GM12878 (cell line): ENCODE measurements around the gene POU5F1. TPM values are rescaled to one million over a fixed set of nuclear protein-coding genes. Genes with fewer than 3 reads are reported as not detected.
A peak's percentile ranks its signal among the peaks of the same experiment; 100 is the strongest.

Experiments used
- CHD2 ChIP-seq: IDR thresholded peaks from 2 replicates; pipeline ENCODE4 v1.6.1; 2011; ENCODE audit warnings: low read depth, low read length, improper control_type of control experiment, borderline replicate concordance
- CREB1 ChIP-seq: IDR thresholded peaks from 2 replicates; pipeline ENCODE4 v1.6.1; 2012; ENCODE audit warnings: low read depth, mild to moderate bottlenecking, inconsistent platforms
- EGR1 ChIP-seq, 2 experiments: IDR thresholded peaks; 1 replicate in 1 of 2; 2 replicates in 1 of 2; pipeline ENCODE4 v1.6.1; 2011 to 2012; ENCODE audit warnings: low read depth in 2 of 2, low read length in 2 of 2, borderline replicate concordance in 1 of 2, mild to moderate bottlenecking in 1 of 2, moderate library complexity in 1 of 2
- FOS ChIP-seq: IDR thresholded peaks from 3 replicates; pipeline ENCODE4 v1.6.1; 2011; ENCODE audit warnings: borderline replicate concordance; ENCODE audit not compliant: insufficient read length; ENCODE audit errors: extremely low read depth
- FOXM1 ChIP-seq: IDR thresholded peaks from 2 replicates; pipeline ENCODE4 v1.6.1; 2012; ENCODE audit warnings: low read depth, mild to moderate bottlenecking, inconsistent platforms, low read length, moderate library complexity
- HSF1 ChIP-seq: fragments of 150-350 bp; IDR thresholded peaks from 2 replicates; pipeline ENCODE4 v1.6.1; 2014; ENCODE audit warnings: mild to moderate bottlenecking, low read depth, low read length
- MAX ChIP-seq: IDR thresholded peaks from 2 replicates; pipeline ENCODE4 v1.6.1; 2012; ENCODE audit warnings: low read depth, low read length, improper control_type of control experiment
- PKNOX1 ChIP-seq: fragments of 450-650 bp; IDR thresholded peaks from 2 replicates; pipeline ENCODE4 v1.6.1; 2016; ENCODE audit warnings: mild to moderate bottlenecking
- PML ChIP-seq: IDR thresholded peaks from 2 replicates; pipeline ENCODE4 v1.6.1; 2012; ENCODE audit warnings: low read length, inconsistent platforms
- POLR2A ChIP-seq: IDR thresholded peaks from 2 replicates; pipeline ENCODE4 v1.6.1; 2011; ENCODE audit warnings: low read depth, mild to moderate bottlenecking, low read length
- PRDM15 ChIP-seq: fragments of 450-650 bp; formaldehyde crosslinking; IDR thresholded peaks from 2 replicates; pipeline ENCODE4 v1.4.0; 2020; ENCODE audit warnings: mild to moderate bottlenecking, moderate library complexity
- RFX5 ChIP-seq: IDR thresholded peaks from 2 replicates; pipeline ENCODE4 v1.6.1; 2011; ENCODE audit warnings: low read depth, low read length, improper control_type of control experiment
- SREBF2 ChIP-seq: IDR thresholded peaks from 2 replicates; pipeline ENCODE4 v1.6.1; 2012; ENCODE audit warnings: mild to moderate bottlenecking, low read length
- ZNF24 ChIP-seq: fragments of 450-650 bp; IDR thresholded peaks from 2 replicates; pipeline ENCODE4 v1.6.1; 2017; ENCODE audit warnings: antibody characterized with exemption, mild to moderate bottlenecking
- polyA plus RNA-seq, 11 experiments: library from polyadenylated mRNA; depleted of rRNA in 4 of 11; unstranded in 6 of 11; stranded (reverse) in 5 of 11; fragments of >200 nt; fragmentation: Nextera tagmentation in 4 of 11; fragmentation: Illumina TruSeq in 1 of 11; extraction: Ambion mirVana in 4 of 11; extraction: Trizol in 1 of 11; gene quantifications; 1 replicate in 1 of 11; 2 replicates in 10 of 11; pipeline versions ENCODE4 v1.2.1 to v1.2.3, GENCODE V29; 2011 to 2016; ENCODE audit warnings: inconsistent platforms in 2 of 11, missing spikeins in 2 of 11, low read depth in 1 of 11
- total RNA-seq, 4 experiments: library from RNA; depleted of rRNA in 3 of 4; stranded (reverse); fragments of >200 nt in 3 of 4; fragmentation: Illumina TruSeq in 1 of 4; extraction: Trizol in 1 of 4; gene quantifications; 2 replicates each; pipeline versions ENCODE4 v1.2.1 to v1.2.3, GENCODE V29; 2013 to 2021
- TF ChIP-seq, protein P1 (sequence below): fragments of 450-650 bp; formaldehyde crosslinking; IDR thresholded peaks from 2 replicates; pipeline ENCODE4 v1.5.0; 2022; ENCODE audit warnings: mild to moderate bottlenecking, missing genetic modification characterization

The POU5F1 gene
- total and polyA plus RNA-seq, 10 of the 15 experiments (the other 5 are each of a cell fraction or from before 2014, with no cell fraction given): 1.4 to 5.5 (median 3.2) TPM

GRCh38 chr6:31158140-31158862 lies 12.2 kb downstream of the POU5F1 start, which contains the start of gene TCF19 (continued):
- TF ChIP-seq, protein P1, sequence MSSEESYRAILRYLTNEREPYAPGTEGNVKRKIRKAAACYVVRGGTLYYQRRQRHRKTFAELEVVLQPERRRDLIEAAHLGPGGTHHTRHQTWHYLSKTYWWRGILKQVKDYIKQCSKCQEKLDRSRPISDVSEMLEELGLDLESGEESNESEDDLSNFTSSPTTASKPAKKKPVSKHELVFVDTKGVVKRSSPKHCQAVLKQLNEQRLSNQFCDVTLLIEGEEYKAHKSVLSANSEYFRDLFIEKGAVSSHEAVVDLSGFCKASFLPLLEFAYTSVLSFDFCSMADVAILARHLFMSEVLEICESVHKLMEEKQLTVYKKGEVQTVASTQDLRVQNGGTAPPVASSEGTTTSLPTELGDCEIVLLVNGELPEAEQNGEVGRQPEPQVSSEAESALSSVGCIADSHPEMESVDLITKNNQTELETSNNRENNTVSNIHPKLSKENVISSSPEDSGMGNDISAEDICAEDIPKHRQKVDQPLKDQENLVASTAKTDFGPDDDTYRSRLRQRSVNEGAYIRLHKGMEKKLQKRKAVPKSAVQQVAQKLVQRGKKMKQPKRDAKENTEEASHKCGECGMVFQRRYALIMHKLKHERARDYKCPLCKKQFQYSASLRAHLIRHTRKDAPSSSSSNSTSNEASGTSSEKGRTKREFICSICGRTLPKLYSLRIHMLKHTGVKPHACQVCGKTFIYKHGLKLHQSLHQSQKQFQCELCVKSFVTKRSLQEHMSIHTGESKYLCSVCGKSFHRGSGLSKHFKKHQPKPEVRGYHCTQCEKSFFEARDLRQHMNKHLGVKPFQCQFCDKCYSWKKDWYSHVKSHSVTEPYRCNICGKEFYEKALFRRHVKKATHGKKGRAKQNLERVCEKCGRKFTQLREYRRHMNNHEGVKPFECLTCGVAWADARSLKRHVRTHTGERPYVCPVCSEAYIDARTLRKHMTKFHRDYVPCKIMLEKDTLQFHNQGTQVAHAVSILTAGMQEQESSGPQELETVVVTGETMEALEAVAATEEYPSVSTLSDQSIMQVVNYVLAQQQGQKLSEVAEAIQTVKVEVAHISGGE (CRISPR knock-in tag): no peak
- TF ChIP-seq HSF1 (no peak), PML (peak; percentile 59; the same call in 1 of the 2 replicates), PKNOX1 (peak; percentile 47), POLR2A (peak; percentile 66), PRDM15 (no peak), FOS (peak; percentile 94), MAX (no peak; the same call in 1 of the 2 replicates), CREB1 (peak; percentile 75; the same call in 1 of the 2 replicates), CHD2 (peak; percentile 94), ZNF24 (no peak), RFX5 (peak; percentile 34; the same call in 1 of the 2 replicates), EGR1 (IDR thresholded peaks at IDR 0.05; ENCODE audit: borderline replicate concordance in 1 of 2, low read depth in 2 of 2, low read length in 2 of 2) (peak in 1 of 2 experiments; percentile 85; a peak in 2 of 3 replicates), FOXM1 (peak; percentile 74; the same call in 1 of the 2 replicates), SREBF2 (no peak)
